ENCODE measurements around the gene CBFA2T3. TPM values are rescaled to one million over a fixed set of nuclear protein-coding genes. Genes with fewer than 3 reads are reported as not detected.

Gene CBFA2T3
- total RNA-seq, 1 experiment from 2014 or later, result 13.7 TPM

- TF ChIP-seq REST (IDR thresholded peaks at IDR 0.05; ENCODE audit: insufficient read depth in 1 of 2, low read depth in 2 of 2, low read length in 1 of 2) (no peak), POLR2AphosphoS5 (IDR thresholded peaks at IDR 0.05; ENCODE audit: low read depth, low read length) (no peak), TCF7L2 (IDR thresholded peaks at IDR 0.05; ENCODE audit: low read depth, low read length) (no peak), CTCF (IDR thresholded peaks at IDR 0.05) (no peak), SIN3A (IDR thresholded peaks at IDR 0.05; ENCODE audit: borderline replicate concordance, insufficient read depth, low read depth, low read length) (no peak)
- ChIA-PET CTCF (no interaction called here), POLR2A (interaction anchor here (0.6 kb wide), 1 partner anchor 208 kb away, joined by 3 read pairs; no protein-coding TSS in a partner anchor)
- no peaks in the 10 kb centered on the region for H3K4me1 ChIP-seq (ENCODE audit: control insufficient read depth, insufficient read depth, low read length)
- no peaks in the 10 kb centered on the region for H3K27me3 ChIP-seq (ENCODE audit: control insufficient read depth, insufficient read depth, low read length)
- in situ Hi-C loops (cut with HindIII; ENCODE audit: low pct_unique_long_range_greater_than_20kb, low sequenced_read_pairs) (no loop called here), intact Hi-C loops (cut with micrococcal nuclease; ENCODE audit: unreplicated experiment) (no loop called here)
- no peak overlapping the region for H3K27ac ChIP-seq (ENCODE audit: low read length)
- no peaks in the 10 kb centered on the region for H3K9me3 ChIP-seq (ENCODE audit: control insufficient read depth, insufficient read depth, low read depth, low read length)
- no TSS peak for BruUV-seq (replicated peaks)
- no peak overlapping the region for H3K4me3 ChIP-seq (ENCODE audit: low read depth in 2 of 2, low read length in 2 of 2)
- DNase-seq (ENCODE audit: low read depth, low spot score) (no peak), ATAC-seq (no peak)
- H3K36me3 ChIP-seq (ENCODE audit: control insufficient read depth, insufficient read depth, low read length), result no peaks in the 10 kb centered on the region
Observed at GRCh38 chr16:88879788-88880055, 97.3 kb downstream of the CBFA2T3 start.

- no peaks in the 10 kb centered on the region for H3K9me3 ChIP-seq (ENCODE audit: control insufficient read depth, insufficient read depth, low read depth, low read length)
- TF ChIP-seq SIN3A (IDR thresholded peaks at IDR 0.05; ENCODE audit: borderline replicate concordance, insufficient read depth, low read depth, low read length) (no peak), TCF7L2 (IDR thresholded peaks at IDR 0.05; ENCODE audit: low read depth, low read length) (no peak), POLR2AphosphoS5 (IDR thresholded peaks at IDR 0.05; ENCODE audit: low read depth, low read length) (no peak), CTCF (IDR thresholded peaks at IDR 0.05) (no peak)
- H3K27me3 ChIP-seq (ENCODE audit: control insufficient read depth, insufficient read depth, low read length), result no peaks in the 10 kb centered on the region
- no peaks in the 10 kb centered on the region for H3K36me3 ChIP-seq (ENCODE audit: control insufficient read depth, insufficient read depth, low read length)
- ChIA-PET POLR2A (interaction anchor here (0.6 kb wide), 1 partner anchor 209 kb away, joined by 3 read pairs; no protein-coding TSS in a partner anchor), CTCF (no interaction called here)
- in situ Hi-C loops (cut with HindIII; ENCODE audit: low pct_unique_long_range_greater_than_20kb, low sequenced_read_pairs), result no loop called here
- no TSS peak for BruUV-seq (replicated peaks)
- DNase-seq (ENCODE audit: low read depth, low spot score) (no peak), ATAC-seq (no peak)
- no peak overlapping the region for H3K4me3 ChIP-seq (ENCODE audit: low read depth in 2 of 2, low read length in 2 of 2)
- intact Hi-C loops (cut with micrococcal nuclease; ENCODE audit: unreplicated experiment), result no loop called here
- H3K4me1 ChIP-seq (ENCODE audit: control insufficient read depth, insufficient read depth, low read length), result no peaks in the 10 kb centered on the region
- no peak overlapping the region for H3K27ac ChIP-seq (ENCODE audit: low read length)
Observed at GRCh38 chr16:88878967-88879787, 97.8 kb downstream of the CBFA2T3 start.
